Melanocyte of skin (primary cell): ENCODE results near the gene PTK7. TPM values are rescaled to one million over a fixed set of nuclear protein-coding genes. Genes with fewer than 3 reads are reported as not detected.

Source experiments
- total RNA-seq, 2 donors: library from RNA; depleted of rRNA; stranded (reverse); fragments of >200 nt; gene quantifications; 2 replicates each; pipeline ENCODE4 v1.2.3, GENCODE V29; 2012

The PTK7 gene
- total RNA-seq = 10 to 100 TPM; 19.3 to 36.6 TPM

DNA sequence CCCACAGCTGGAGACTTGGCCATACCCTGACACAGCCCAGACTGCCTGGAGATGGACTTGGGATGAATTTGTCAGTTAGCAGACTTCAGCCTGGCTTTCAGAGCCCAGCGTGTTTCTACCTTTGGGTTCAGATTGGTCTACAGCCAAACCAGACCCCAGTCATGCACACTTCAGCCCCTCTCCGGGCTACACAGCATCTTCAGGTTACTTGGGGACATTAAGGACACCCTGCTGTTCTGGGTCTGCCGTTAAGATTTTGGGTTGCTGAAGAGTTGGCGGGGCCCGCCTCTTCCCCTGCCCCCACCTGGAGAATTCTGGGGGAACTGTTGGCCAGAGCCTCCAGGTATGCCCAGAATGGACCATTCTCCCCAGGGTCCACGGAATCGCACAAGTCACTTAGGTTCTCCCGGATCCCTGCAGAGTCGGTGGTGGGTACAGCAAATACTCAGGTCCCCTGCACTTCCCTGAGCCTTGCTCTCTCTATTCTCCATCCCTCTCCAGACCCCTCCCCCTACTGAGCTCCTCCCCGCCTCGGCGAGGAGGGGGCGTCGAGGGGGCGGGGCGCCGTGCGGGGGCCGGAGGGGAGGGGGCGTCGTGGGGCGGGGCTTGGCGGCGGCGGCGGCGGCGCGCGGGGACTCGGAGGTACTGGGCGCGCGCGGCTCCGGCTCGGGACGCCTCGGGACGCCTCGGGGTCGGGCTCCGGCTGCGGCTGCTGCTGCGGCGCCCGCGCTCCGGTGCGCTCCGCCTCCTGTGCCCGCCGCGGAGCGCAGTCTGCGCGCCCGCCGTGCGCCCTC is at the start of gene PTK7:
PTK7 (plus strand) TSS at position 645 of the 794 bp plus-strand sequence. CDS start 175 bp downstream, outside the sequence.

DNA sequence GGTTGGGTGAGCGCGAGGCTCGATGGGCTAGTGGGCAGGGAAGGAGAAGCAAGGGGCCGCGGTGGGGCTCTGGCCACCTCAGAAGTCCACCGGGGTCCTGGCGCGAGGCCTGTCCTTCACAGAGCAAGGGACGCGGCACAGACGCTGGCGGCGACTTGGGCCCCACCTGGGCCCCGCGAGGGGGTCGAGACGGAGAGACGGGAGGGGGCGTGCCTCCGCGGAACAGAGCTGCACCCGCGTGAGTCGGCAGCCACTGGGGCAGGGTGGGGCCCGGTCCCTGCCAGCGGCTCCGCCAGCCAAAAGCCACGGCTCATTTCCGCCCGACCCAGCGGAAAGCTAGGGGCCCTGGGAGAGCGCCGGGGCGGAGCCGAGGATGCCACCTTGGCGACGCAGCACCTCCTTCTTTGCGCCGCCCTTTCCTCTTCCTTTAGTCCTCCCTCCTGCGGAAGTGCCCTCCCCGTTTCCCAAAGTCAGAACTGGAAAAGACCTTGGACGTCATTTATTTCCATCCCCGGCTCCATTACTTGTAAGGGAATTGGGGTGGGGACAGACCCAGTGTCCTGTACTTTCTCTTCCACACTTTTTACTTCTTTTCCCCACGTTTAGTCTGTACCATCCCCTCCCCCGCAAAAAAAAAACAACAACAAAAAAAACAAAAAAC is 22.4 kb upstream of the PTK7 start, which contains the start of gene CUL7:
CUL7 (minus strand) TSS at position 307 of the 661 bp plus-strand sequence. CDS start 1,063 bp downstream, outside the sequence.

DNA sequence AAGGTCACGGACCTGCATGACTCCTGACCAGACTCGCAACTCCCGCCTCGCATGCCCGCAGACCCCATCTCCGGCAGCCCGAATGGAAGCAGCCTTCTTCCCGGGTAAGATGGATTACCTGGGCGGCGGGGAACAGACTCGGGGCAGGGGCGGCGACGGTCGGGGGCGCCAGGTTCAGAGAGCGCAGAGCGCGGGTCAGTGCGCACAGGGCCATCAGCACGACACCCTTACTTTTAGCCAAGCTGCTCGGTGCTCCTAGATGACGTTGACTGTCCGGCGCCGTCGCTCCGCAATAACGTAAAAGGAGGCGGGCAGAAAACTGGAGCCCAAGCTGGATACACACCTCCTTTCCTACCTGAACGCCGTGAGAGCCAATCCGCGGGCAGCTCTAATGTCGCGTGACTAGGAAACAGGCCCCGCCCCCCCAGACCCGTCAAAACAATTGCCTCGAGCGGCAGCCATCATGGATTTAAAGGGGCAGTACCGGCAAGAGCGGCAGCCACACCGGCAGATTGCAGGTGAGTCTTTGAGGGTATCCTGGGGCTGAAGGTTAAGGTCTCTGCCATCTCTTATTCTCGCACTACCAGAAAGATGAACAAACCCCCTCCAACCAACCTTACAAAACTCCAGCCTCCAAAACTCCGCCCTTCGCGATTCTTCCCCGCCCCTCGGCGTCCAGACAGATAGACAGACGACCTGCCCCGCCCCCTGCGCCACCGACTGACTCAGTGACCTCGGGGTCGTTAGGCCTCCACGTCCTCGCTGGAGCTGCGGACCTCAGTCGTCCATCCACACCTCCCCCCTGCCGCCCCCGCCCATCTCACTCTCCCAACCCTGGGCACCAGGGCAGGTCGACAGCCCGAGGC is 16.7 kb upstream of the PTK7 start, which contains the start of the genes KLC4 and MRPL2:
KLC4 (plus strand) TSS at position 464 of the 866 bp plus-strand sequence. CDS start 1,705 bp downstream, outside the sequence.
MRPL2 (minus strand) TSS at position 267 of the 866 bp plus-strand sequence; CDS start at position 214, 53 bp downstream.

DNA sequence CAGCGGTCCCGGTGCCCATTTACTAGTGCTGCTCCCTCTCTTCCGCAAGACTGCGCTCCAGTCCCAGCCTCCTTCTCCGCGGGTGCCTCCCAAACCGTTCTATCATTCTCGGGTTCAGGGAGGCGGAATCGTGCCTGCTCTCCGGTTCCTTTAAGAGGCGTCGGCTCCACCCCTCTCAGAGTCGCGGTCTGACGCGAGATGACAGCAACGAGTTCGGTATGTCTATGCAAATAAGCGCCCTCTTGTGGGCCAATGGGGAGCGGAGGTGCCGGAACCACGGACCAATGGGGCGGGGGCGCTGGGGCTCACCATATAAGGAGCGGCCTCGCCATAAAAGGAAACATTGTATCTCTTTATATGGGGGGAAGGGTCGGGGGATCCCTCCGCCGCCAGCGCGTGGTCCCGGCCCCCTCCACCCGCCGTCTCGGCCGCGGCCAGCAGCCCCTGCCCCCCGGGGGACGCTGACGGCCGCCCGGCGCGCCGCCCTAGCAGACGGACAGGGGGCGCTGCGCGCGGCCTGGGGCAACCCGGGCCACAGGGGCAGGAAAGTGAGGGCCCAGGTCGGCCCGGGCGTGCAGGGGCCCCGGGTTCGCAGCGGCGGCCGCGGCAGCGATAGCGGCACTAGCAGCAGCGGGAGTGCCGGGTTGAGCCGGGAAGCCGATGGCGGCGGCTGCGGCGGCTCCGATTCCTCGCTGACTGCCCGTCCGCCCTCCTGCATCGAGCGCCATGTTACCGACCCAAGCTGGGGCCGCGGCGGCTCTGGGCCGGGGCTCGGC is 95.0 kb downstream of the PTK7 start, which contains the start of gene SRF:
SRF (plus strand) TSS at position 339 of the 776 bp plus-strand sequence; CDS start at position 727, 388 bp downstream.

GRCh38 chr6:43181942-43182860 is 106.1 kb downstream of the PTK7 start, which contains the start of gene CUL9:
TSS of gene CUL9 (plus strand) at chr6:43182196. CDS start at chr6:43184311, 2,115 bp downstream.

Other genes with a start within 250 kb of the PTK7 start
- 100 to 1,000 TPM; 113 to 149 TPM for gene RPL7L1, start 196.7 kb upstream of the PTK7 start, total RNA-seq
- gene PTCRA, start 160.3 kb upstream of the PTK7 start, total RNA-seq = under 1 TPM in 1 of 2 donors, not detected in 1; 0.33 TPM
- 10 to 100 TPM; 19.6 to 39.6 TPM for gene CNPY3, start 146.8 kb upstream of the PTK7 start, total RNA-seq
- gene GNMT, start 115.6 kb upstream of the PTK7 start, total RNA-seq = not detected
- 10 to 100 TPM; 20.3 to 27.5 TPM for gene PEX6, start 97.1 kb upstream of the PTK7 start, total RNA-seq
- gene PPP2R5D, start 91.7 kb upstream of the PTK7 start, total RNA-seq = 10 to 100 TPM; 48.5 to 65.6 TPM
- gene MEA1, start 62.4 kb upstream of the PTK7 start, total RNA-seq = 10 to 100 TPM; 40.6 to 63.6 TPM
- gene KLHDC3, start 62.1 kb upstream of the PTK7 start, total RNA-seq = 10 to 100 TPM; 84.7 to 90.9 TPM
- gene RRP36, start 54.7 kb upstream of the PTK7 start, total RNA-seq = 100 to 1,000 TPM in 1 of 2 donors, 10 to 100 TPM in 1; 84.0 to 123 TPM
- 10 to 100 TPM; 16.7 to 17.6 TPM for gene CUL7, start 22.5 kb upstream of the PTK7 start, total RNA-seq
- 10 to 100 TPM; 19.6 to 38.6 TPM for gene MRPL2, start 16.9 kb upstream of the PTK7 start, total RNA-seq
- 10 to 100 TPM in 1 of 2 donors, 1 to 10 TPM in 1; 8.7 to 14.1 TPM for gene KLC4, start 16.7 kb upstream of the PTK7 start, total RNA-seq
- gene SRF, start 95.0 kb downstream of the PTK7 start, total RNA-seq = 10 to 100 TPM; 15.8 to 22.6 TPM
- 10 to 100 TPM; 26.0 to 31.0 TPM for gene CUL9, start 105.9 kb downstream of the PTK7 start, total RNA-seq
- gene DNPH1, start 153.2 kb downstream of the PTK7 start, total RNA-seq = 10 to 100 TPM; 43.6 to 71.9 TPM
- gene TTBK1, start 167.2 kb downstream of the PTK7 start, total RNA-seq = under 1 TPM in 1 of 2 donors, not detected in 1; under 0.01 TPM
- not detected for gene SLC22A7, start 221.9 kb downstream of the PTK7 start, total RNA-seq
- not detected for gene CRIP3, start 232.5 kb downstream of the PTK7 start, total RNA-seq